RWPE2 (cell line): Measurements from ENCODE around the gene FOXL1.

ENCODE experiments used
- ATAC-seq: fragments of 200-7000 bp; cut with Tn5 transposase; 3 replicates; pipeline ENCODE4 v1.9.1; 2021; ENCODE audit warnings: low read depth
- DNase-seq: peaks from one replicate; pipeline ENCODE4 v3.0.0-alpha.2; 2020; ENCODE audit warnings: low spot score
- H3K27ac ChIP-seq: fragments of 450-650 bp; 2 replicates; pipeline ENCODE4 v1.5.1; 2017; ENCODE audit warnings: mild to moderate bottlenecking; ENCODE audit not compliant: poor library complexity, severe bottlenecking
- H3K27me3 ChIP-seq: fragments of 250-450 bp; sonication (Bioruptor Pico); 2 replicates; pipeline ENCODE4 v1.5.1; 2021; ENCODE audit warnings: mild to moderate bottlenecking, moderate library complexity; ENCODE audit not compliant: insufficient read depth, poor library complexity, severe bottlenecking
- H3K36me3 ChIP-seq: fragments of 250-450 bp; sonication (Bioruptor Pico); 2 replicates; pipeline ENCODE4 v1.5.1; 2020; ENCODE audit warnings: low read depth, mild to moderate bottlenecking, moderate library complexity
- H3K4me1 ChIP-seq: fragments of 250-450 bp; sonication (Bioruptor Pico); 2 replicates; pipeline ENCODE4 v1.5.1; 2021; ENCODE audit warnings: mild to moderate bottlenecking, moderate library complexity; ENCODE audit not compliant: insufficient read depth, poor library complexity, severe bottlenecking
- H3K4me3 ChIP-seq: fragments of 250-450 bp; sonication (Bioruptor Pico); 2 replicates; pipeline ENCODE4 v1.5.1; 2021; ENCODE audit warnings: mild to moderate bottlenecking, moderate library complexity; ENCODE audit not compliant: severe bottlenecking
- H3K9me3 ChIP-seq: fragments of 250-450 bp; sonication (Bioruptor Pico); 2 replicates; pipeline ENCODE4 v1.5.1; 2021; ENCODE audit warnings: mild to moderate bottlenecking, moderate library complexity; ENCODE audit not compliant: severe bottlenecking
- TF ChIP-seq, protein P1 (sequence below): fragments of 450-650 bp; IDR thresholded peaks from one replicate; pipeline ENCODE4 v1.5.1; 2017; ENCODE audit warnings: mild to moderate bottlenecking, moderate library complexity; ENCODE audit not compliant: poor library complexity, severe bottlenecking

The FOXL1 gene

DNA sequence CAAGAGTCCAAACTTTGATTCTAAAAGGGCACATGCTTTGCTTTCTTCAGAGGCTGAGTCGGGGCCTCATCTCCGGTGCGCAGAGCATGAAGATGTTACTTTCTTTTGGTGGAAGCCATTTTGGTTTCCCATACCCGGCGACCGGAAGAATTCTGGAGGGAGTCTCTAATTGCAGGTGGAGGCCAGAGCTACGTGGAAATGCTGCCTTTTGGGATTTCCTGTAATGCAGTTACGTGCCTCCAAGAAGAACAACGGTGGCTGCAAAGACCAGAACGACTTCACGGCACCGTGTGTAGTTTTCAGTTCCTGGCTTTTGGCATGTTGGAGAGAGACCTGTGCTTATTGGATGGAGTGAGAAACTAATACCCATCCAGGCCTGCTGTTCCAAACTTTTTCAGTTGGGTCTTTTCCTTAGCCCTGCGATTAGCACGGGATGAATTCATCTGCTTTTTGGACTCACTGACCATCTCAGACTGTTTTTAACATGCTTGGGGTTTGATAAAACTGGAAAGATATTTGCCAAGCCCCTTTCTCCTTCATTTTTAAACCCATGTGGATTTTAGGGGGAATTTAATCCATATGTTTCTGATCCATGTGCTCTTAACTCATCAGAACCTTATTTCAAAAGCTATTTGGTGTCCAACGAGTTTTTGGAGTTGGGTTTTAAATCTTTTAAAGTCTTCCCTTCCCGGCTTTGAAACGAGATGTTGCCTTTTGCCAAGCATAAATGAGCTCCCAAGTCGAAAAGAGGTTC lies 19.0 kb downstream of the FOXL1 start:
- Histone ChIP-seq H3K27ac (no peak overlapping the region), H3K4me1 (no peaks in the 10 kb centered on the region), H3K36me3 (no peaks in the 10 kb centered on the region), H3K27me3 (no peaks in the 10 kb centered on the region), H3K4me3 (no peak overlapping the region), H3K9me3 (no peaks in the 10 kb centered on the region)
- TF ChIP-seq, protein P1, sequence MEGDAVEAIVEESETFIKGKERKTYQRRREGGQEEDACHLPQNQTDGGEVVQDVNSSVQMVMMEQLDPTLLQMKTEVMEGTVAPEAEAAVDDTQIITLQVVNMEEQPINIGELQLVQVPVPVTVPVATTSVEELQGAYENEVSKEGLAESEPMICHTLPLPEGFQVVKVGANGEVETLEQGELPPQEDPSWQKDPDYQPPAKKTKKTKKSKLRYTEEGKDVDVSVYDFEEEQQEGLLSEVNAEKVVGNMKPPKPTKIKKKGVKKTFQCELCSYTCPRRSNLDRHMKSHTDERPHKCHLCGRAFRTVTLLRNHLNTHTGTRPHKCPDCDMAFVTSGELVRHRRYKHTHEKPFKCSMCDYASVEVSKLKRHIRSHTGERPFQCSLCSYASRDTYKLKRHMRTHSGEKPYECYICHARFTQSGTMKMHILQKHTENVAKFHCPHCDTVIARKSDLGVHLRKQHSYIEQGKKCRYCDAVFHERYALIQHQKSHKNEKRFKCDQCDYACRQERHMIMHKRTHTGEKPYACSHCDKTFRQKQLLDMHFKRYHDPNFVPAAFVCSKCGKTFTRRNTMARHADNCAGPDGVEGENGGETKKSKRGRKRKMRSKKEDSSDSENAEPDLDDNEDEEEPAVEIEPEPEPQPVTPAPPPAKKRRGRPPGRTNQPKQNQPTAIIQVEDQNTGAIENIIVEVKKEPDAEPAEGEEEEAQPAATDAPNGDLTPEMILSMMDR, result no peak
- DNase-seq (no peak), ATAC-seq (no peak)

- no peak for ATAC-seq
- Histone ChIP-seq H3K4me3 (no peak overlapping the region), H3K36me3 (no peaks in the 10 kb centered on the region), H3K9me3 (no peaks in the 10 kb centered on the region), H3K4me1 (no peaks in the 10 kb centered on the region), H3K27me3 (no peaks in the 10 kb centered on the region), H3K27ac (no peak overlapping the region)
- TF ChIP-seq, protein P1, result no peak
- DNase-seq, result no peak
Measured at GRCh38 chr16:86597880-86598606, 19.7 kb downstream of the FOXL1 start.

DNA sequence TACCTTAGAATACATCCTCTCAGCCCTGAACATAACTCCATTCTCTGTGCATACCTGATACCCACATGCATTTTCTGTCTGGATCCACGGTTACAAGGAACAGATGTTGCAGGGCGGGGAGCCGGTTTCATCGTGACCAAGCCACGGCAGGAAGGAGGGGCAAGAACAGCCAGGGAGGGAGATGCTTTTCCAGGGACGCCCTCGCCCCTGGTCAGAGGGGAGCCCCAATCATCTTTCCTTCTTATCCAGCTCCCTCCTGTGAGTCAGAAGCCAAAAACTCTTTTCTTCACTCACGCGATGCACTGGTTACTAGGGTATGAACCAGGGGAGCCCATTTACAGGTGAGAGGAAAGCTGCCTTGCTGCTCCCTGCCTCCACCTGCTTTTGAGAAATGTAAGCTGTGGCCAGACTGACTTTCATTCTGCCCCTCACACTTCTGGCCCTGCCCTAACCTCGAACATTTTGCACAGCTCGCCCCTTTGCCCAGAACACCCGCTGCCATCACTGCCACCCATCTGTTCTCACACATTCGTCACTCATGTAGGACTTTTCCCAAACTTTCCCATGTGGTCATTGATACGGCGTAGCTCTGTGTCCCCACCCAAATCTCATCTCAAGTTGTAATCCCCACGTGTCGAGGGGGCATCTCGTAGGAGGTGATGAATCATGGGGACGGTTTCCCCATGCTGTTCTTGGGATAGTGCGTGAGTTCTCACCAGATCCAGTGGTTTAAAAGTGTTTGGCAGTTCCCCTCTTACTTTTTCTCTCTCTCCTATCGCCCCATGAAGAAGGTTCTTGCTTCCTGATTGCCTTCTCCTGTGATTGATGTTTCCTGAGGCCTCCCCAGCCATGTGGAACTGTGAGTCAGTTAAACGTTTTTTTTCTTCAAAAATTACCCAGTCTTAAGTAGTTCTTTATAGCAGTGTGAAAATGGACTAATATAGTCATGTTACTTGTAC lies 20.5 kb downstream of the FOXL1 start:
- no peak overlapping the region for H3K4me3 ChIP-seq
- TF ChIP-seq, protein P1, result no peak
- no peak for DNase-seq

GRCh38 chr16:86601356-86601755 lies 23.0 kb downstream of the FOXL1 start:
- Histone ChIP-seq H3K9me3 (no peaks in the 10 kb centered on the region), H3K27me3 (no peaks in the 10 kb centered on the region), H3K36me3 (no peaks in the 10 kb centered on the region), H3K4me1 (no peaks in the 10 kb centered on the region), H3K4me3 (no peak overlapping the region), H3K27ac (no peak overlapping the region)
- no peak for DNase-seq
- ATAC-seq, result no peak
- TF ChIP-seq, protein P1, result no peak

More for the DNA sequence above, 20.5 kb downstream of the FOXL1 start:
- H3K27ac ChIP-seq, result no peak overlapping the region
- no peaks in the 10 kb centered on the region for H3K27me3 ChIP-seq
- no peaks in the 10 kb centered on the region for H3K9me3 ChIP-seq
- ATAC-seq, result no peak
- H3K36me3 ChIP-seq, result no peaks in the 10 kb centered on the region
- H3K4me1 ChIP-seq, result no peaks in the 10 kb centered on the region
